Ishikawa (cell line): ENCODE data around the gene ZNF284.

Experiments used
- TEAD4 ChIP-seq: IDR thresholded peaks from 2 replicates; pipeline ENCODE4 v1.6.1; 2012
- TF ChIP-seq, protein P1 (sequence below): IDR thresholded peaks from 2 replicates; pipeline ENCODE4 v1.6.1; 2012

DNA sequence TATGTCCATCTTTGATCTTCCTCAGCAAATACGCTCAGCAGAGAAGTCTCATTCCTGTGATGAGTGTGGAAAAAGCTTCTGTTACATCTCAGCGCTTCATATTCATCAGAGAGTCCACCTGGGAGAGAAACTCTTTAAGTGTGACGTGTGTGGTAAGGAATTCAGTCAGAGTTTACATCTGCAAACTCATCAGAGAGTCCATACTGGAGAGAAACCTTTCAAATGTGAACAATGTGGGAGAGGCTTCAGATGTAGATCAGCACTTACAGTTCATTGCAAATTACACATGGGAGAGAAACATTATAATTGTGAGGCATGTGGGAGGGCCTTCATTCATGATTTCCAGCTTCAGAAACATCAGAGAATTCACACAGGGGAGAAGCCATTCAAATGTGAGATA is 5.7 kb upstream of the ZNF284 start:
- TF ChIP-seq, protein P1, sequence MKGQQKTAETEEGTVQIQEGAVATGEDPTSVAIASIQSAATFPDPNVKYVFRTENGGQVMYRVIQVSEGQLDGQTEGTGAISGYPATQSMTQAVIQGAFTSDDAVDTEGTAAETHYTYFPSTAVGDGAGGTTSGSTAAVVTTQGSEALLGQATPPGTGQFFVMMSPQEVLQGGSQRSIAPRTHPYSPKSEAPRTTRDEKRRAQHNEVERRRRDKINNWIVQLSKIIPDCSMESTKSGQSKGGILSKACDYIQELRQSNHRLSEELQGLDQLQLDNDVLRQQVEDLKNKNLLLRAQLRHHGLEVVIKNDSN, result no peak
- TF ChIP-seq TEAD4, result no peak
